Colonic mucosa (tissue), 4 donors: ENCODE results near the gene MRPS18B. TPM values are rescaled to one million over a fixed set of nuclear protein-coding genes. Genes with fewer than 3 reads are reported as not detected.

ENCODE experiments used
- DNase-seq: peaks from one replicate; pipeline ENCODE4 v3.0.0-alpha.2; 2020
- H3K27ac ChIP-seq: fragments of 200-600 bp; one replicate; pipeline ENCODE4 v1.8.0; 2021
- H3K27me3 ChIP-seq: fragments of 200-600 bp; one replicate; pipeline ENCODE4 v1.8.0; 2021
- H3K36me3 ChIP-seq: fragments of 200-600 bp; one replicate; pipeline ENCODE4 v1.8.0; 2021
- H3K4me1 ChIP-seq: fragments of 200-600 bp; one replicate; pipeline ENCODE4 v1.8.0; 2021; ENCODE audit warnings: mild to moderate bottlenecking
- H3K4me3 ChIP-seq: fragments of 200-600 bp; one replicate; pipeline ENCODE4 v1.8.0; 2021
- H3K9ac ChIP-seq, 2 donors: one replicate each; pipeline ENCODE4 v1.7.0; 2013; ENCODE audit warnings: control low read depth in 2 of 2, low read depth in 2 of 2, low read length in 2 of 2
- H3K9me3 ChIP-seq: fragments of 200-600 bp; one replicate; pipeline ENCODE4 v1.8.0; 2021
- intact Hi-C: fragments of 100-400 bp; cut with DNase I; formaldehyde crosslinking; loops from one replicate; pipeline ENCODE4 v1.14.1; 2022
- total RNA-seq, 2 donors: library from RNA; stranded (reverse); fragmentation: NEBNext Ultra II Directional in 1 of 2; extraction: Animal tissue kit (Norgen Biotek cat#: 25700) in 1 of 2; gene quantifications; one replicate each; pipeline ENCODE4 v1.2.1, GENCODE V29; 2021
- TF ChIP-seq, protein P1 (sequence below): fragments of 200-600 bp; IDR thresholded peaks from one replicate; pipeline ENCODE4 v1.8.0; 2022; ENCODE audit warnings: antibody characterized with exemption, mild to moderate bottlenecking
- donor health status: healthy.
- donor health status: DM: no; HTN: no; CAD: no.
- donor health status: DM: no; HTN: no; CAD: no.

Gene MRPS18B
- total RNA-seq, 2 donors from 2014 or later = 63.6 to 70.3 TPM

DNA sequence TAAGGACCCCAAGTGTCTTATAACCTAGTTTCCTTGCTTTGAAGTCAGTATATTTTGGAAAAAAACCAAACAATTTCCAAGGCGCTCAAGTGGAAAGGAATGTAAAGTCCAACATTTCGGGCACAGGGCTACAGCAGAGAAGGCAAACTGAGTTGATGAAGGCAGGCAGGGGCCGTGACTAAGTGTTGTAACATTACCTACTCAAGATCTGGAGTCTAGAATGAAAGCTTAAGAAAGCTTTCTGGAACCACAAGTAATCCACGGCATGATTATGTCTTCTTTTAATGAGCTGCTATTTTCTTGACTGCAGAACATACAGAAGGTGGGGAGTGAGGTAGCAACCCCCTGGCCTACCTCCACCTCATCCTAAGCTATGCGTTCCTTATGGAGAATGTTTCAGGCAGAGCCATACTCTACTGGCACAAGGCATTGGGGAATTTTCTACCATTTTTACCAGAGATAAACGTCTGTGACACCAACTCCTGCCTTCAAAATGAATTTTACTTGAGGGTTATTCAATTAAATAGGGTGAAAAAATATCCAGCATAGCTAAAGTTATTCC is 4.9 kb upstream of the MRPS18B start:
- no peak overlapping the region for H3K9ac ChIP-seq
- TF ChIP-seq, protein P1, sequence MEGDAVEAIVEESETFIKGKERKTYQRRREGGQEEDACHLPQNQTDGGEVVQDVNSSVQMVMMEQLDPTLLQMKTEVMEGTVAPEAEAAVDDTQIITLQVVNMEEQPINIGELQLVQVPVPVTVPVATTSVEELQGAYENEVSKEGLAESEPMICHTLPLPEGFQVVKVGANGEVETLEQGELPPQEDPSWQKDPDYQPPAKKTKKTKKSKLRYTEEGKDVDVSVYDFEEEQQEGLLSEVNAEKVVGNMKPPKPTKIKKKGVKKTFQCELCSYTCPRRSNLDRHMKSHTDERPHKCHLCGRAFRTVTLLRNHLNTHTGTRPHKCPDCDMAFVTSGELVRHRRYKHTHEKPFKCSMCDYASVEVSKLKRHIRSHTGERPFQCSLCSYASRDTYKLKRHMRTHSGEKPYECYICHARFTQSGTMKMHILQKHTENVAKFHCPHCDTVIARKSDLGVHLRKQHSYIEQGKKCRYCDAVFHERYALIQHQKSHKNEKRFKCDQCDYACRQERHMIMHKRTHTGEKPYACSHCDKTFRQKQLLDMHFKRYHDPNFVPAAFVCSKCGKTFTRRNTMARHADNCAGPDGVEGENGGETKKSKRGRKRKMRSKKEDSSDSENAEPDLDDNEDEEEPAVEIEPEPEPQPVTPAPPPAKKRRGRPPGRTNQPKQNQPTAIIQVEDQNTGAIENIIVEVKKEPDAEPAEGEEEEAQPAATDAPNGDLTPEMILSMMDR = no peak
- no peak for DNase-seq

DNA sequence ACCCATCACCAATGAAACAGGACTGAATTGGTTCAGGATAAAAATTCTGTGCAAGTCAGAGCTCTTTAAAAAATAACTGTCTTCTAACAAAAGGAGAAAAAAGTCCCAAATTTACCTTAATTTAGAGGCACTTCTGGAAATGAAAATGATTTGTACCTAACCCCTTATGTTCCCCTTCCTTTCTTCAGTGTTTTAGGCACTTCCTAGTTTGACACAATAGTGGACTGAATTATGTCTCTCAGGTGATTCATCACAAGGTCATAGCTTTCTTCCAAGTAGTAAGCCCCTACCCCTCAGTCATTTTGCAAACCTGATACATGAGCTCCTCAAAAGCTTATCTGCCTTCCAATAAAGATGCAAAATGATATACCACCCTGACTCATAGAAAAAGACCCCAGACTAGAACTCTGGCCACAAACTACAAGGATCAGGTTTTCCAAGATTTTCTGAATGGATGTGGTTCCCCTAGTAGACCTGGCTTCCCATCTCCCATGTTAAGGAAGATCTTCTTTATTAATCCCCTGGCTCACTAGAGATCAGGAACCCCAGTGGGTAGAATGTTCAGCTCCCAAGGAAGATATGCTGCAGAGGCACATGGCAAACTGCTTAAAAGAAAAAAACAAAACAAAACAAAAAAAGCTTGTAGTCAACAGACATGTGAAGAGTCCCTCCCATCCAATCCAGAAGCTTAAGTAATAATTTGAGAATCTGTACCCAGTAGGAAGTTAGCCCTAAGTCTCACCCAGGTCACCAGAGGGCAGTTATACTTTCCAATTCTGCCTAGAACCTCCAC is 4.2 kb upstream of the MRPS18B start:
- H3K9me3 ChIP-seq = no peaks in the 10 kb centered on the region
- H3K9ac ChIP-seq = peak overlapping the region in 1 of 2 donors; percentile 100
- H3K4me3 ChIP-seq = no peak overlapping the region
- no peak overlapping the region for H3K27ac ChIP-seq
- TF ChIP-seq, protein P1 = no peak
- H3K27me3 ChIP-seq = no peaks in the 10 kb centered on the region
- peaks cover 7% of the 10 kb centered on the region for H3K36me3 ChIP-seq
- peaks cover 4% of the 10 kb centered on the region for H3K4me1 ChIP-seq
- intact Hi-C loops = no loop called here
- DNase-seq = no peak

More for the DNA sequence above, 4.9 kb upstream of the MRPS18B start:
- no peaks in the 10 kb centered on the region for H3K27me3 ChIP-seq
- intact Hi-C loops = no loop called here
- H3K9me3 ChIP-seq = no peaks in the 10 kb centered on the region
- H3K4me1 ChIP-seq = peaks cover 4% of the 10 kb centered on the region
- H3K36me3 ChIP-seq = peaks cover 12% of the 10 kb centered on the region
- no peak overlapping the region for H3K27ac ChIP-seq
- H3K4me3 ChIP-seq = no peak overlapping the region

DNA sequence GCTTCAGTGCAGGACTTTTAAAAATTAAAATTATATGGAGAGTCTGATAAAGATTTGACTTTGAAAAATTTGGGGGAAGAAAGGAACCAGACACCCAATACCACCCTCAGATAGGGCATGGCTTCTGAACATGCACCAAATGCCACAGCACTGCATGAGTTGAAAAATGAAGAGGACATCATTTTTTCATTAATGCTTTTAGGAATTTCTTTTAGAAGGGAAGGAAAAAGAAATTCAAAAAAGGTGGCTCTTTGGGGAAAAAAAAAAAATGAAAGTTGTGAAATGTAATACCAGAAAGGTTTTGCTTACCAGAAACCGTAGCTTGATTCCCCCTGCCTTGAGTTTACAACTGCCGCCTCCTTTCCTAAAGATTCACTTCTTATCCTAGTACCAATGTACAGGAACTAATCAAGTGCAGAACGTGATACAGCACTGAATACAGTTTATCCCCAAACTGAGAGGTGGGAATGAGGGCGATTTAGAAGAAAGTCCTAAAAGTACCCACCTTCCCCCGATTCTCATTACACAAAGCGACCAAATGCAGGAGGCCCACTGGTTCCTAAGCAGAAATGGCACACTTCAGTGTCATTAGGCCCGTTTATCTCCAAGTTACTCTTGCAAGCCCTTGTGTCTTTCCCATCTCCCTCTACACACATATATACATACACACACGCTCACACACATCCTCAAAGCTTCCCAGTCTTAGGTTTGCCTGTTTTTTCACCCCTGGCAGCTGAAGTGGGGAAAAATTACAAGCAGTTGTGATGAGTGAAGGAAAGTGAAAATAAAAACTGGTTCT is 3.4 kb upstream of the MRPS18B start:
- intact Hi-C loops = no loop called here
- Histone ChIP-seq H3K9me3 (no peaks in the 10 kb centered on the region), H3K27me3 (no peaks in the 10 kb centered on the region), H3K4me1 (peaks cover 4% of the 10 kb centered on the region), H3K36me3 (no peaks in the 10 kb centered on the region), H3K4me3 (peak overlapping the region; percentile 63), H3K9ac (peak overlapping the region; percentile 61 to 100), H3K27ac (peak overlapping the region; percentile 93)
- DNase-seq = no peak
- TF ChIP-seq, protein P1 = no peak

DNA sequence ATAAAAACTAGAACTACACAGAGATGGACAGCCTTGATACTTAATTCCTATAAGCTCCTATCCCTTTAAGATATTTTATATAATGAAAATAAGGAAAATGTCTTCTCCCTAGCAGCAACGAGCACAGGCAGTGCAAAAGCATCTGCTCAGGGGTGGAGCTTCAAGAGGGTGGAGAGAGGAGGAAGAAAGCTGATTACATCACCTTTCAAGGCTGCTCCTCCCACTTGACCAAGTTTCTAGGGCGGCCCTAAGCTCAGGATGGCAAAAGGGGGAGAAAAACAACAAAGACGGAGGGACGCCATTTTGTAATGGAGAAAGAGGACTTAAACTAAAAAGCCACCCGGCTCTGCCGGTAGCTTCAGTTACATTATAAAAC is 2.8 kb upstream of the MRPS18B start:
- TF ChIP-seq, protein P1 = no peak
- DNase-seq = peak; percentile 93
- no peaks in the 10 kb centered on the region for H3K27me3 ChIP-seq
- H3K9me3 ChIP-seq = no peaks in the 10 kb centered on the region
- peak overlapping the region; percentile 96 to 100 for H3K9ac ChIP-seq
- H3K4me3 ChIP-seq = peak overlapping the region; percentile 63
- no peaks in the 10 kb centered on the region for H3K36me3 ChIP-seq
- peak overlapping the region; percentile 93 for H3K27ac ChIP-seq
- intact Hi-C loops = no loop called here
- H3K4me1 ChIP-seq = peaks cover 4% of the 10 kb centered on the region

DNA sequence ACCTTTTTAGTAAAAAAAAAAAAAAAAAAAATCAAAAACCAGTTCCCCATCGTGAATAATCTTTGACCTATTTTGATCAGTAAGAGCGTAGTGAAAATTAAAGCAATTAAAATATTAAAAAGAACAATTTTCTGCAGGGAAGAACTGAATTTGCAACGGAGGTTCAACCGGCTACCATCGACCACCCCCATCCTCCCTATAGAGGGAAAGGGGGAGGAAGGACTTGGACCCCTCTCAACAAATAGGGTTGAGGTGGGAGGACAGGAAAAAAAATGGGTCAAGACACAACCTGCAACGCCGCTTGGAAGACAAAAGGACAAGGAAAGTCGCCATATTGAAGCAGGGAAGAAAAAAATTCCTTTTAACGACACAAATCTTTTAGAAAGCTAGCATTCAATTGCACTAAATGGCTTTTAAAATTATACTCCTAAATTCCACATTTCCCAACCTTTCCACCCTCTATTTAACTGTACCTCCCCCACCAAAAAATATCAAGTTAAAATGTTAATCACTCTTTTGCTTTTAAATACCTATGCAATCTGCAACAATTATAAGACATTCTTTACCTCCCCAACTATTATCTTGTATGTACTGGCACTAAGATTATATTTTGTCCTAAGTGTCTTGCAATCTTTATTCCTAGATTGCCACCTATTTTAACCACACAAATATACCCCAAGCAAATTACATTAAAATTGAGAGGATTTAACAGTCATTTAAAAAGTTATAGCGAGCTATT is 2.3 kb upstream of the MRPS18B start:
- TF ChIP-seq, protein P1 = no peak
- H3K4me1 ChIP-seq = peaks cover 4% of the 10 kb centered on the region
- H3K9me3 ChIP-seq = no peaks in the 10 kb centered on the region
- DNase-seq = peak; percentile 46
- no peaks in the 10 kb centered on the region for H3K27me3 ChIP-seq
- H3K36me3 ChIP-seq = no peaks in the 10 kb centered on the region
- H3K9ac ChIP-seq = peak overlapping the region; percentile 96 to 100
- intact Hi-C loops = no loop called here
- peak overlapping the region; percentile 63 for H3K4me3 ChIP-seq
- peak overlapping the region; percentile 93 for H3K27ac ChIP-seq
